GM12878 (cell line): ENCODE results near the gene MAPK1IP1L. TPM values are rescaled to one million over a fixed set of nuclear protein-coding genes. Genes with fewer than 3 reads are reported as not detected.
A peak's percentile ranks its signal among the peaks of the same experiment; 100 is the strongest.
"Not testable (repeated sequence)": the region's sequence is repeated elsewhere in the genome, so short reads cannot be mapped to it uniquely, and the experiment has no call there.

Experiments used
- ATAC-seq: fragments of 200-7000 bp; cut with Tn5 transposase; 3 replicates; pipeline ENCODE4 v1.9.1; 2020; ENCODE audit warnings: mild to moderate bottlenecking, moderate library complexity
- BruUV-seq: library from RNA; stranded (reverse); fragments of 400-500 nt; replicated peaks from 2 replicates; lab custom pipeline; 2021; lab: Mats Ljungman, UMichigan
- CTCF ChIA-PET: fragments of 300-600 bp; sonication (Branson Sonifier 250); formaldehyde crosslinking; extraction: SDS; loops from one replicate; lab custom pipeline; 2021; ENCODE audit warnings: inconsistent platforms; lab: Yijun Ruan, JAX
- POLR2A ChIA-PET: fragments of 350-600 bp; formaldehyde crosslinking; extraction: SDS; loops from one replicate; lab custom pipeline; 2021; ENCODE audit warnings: inconsistent platforms; lab: Charles Lee
- RAD21 ChIA-PET: fragments of 300-600 bp; sonication (Branson Sonifier 250); formaldehyde crosslinking; loops from one replicate; lab custom pipeline; 2023; ENCODE audit warnings: antibody characterized with exemption; ENCODE audit not compliant: unreplicated experiment; lab: Charles Lee
- SMC1A ChIA-PET: fragments of 300-600 bp; sonication (Branson Sonifier 250); formaldehyde crosslinking; loops from one replicate; lab custom pipeline; 2023; ENCODE audit not compliant: unreplicated experiment, uncharacterized antibody; lab: Charles Lee
- DNase-seq: peaks from one replicate; pipeline ENCODE4 v3.0.0-alpha.2; 2011; ENCODE audit warnings: low read depth, low spot score
- FAIRE-seq: peaks from 3 replicates; lab custom pipeline; 2011; peaks lifted over from hg19 to GRCh38; lab: Jason Lieb, UNC
- H2AFZ ChIP-seq: 2 replicates; pipeline ENCODE4 v1.6.0; 2011; ENCODE audit warnings: low read depth, low read length, control low read depth; ENCODE audit not compliant: control insufficient read depth
- H3K27ac ChIP-seq: 2 replicates; pipeline ENCODE4 v1.5.1; 2011; ENCODE audit warnings: control low read depth; ENCODE audit not compliant: control insufficient read depth, insufficient read depth
- H3K27me3 ChIP-seq, 2 experiments: replicated peaks in 1 of 2; 2 replicates each; pipeline versions ENCODE4 v1.6.0 to v1.6.1; 2011; ENCODE audit warnings: low read length in 1 of 2; ENCODE audit not compliant: control insufficient read depth in 2 of 2, insufficient read depth in 2 of 2
- H3K36me3 ChIP-seq, 2 experiments: 2 replicates each; pipeline ENCODE4 v1.5.1; 2011; ENCODE audit warnings: low read length in 1 of 2; ENCODE audit not compliant: control insufficient read depth in 2 of 2, insufficient read depth in 2 of 2
- H3K4me1 ChIP-seq: 2 replicates; pipeline ENCODE4 v1.6.1; 2011; ENCODE audit warnings: mild to moderate bottlenecking, low read length, moderate library complexity, mixed read lengths; ENCODE audit not compliant: control insufficient read depth, insufficient read depth
- H3K4me2 ChIP-seq: 2 replicates; pipeline ENCODE4 v1.6.0; 2011; ENCODE audit warnings: control low read depth; ENCODE audit not compliant: control insufficient read depth, insufficient read depth
- H3K4me3 ChIP-seq: fragments of 200-600 bp; sonication (generic); 2 replicates; pipeline ENCODE4 v1.5.1; 2016
- H3K79me2 ChIP-seq: 2 replicates; pipeline ENCODE4 v1.6.0; 2011; ENCODE audit warnings: low read length; ENCODE audit not compliant: control insufficient read depth, insufficient read depth
- H3K9ac ChIP-seq: 2 replicates; pipeline ENCODE4 v1.8.0; 2011; ENCODE audit warnings: low read length, control low read depth, mixed read lengths; ENCODE audit not compliant: control insufficient read depth, insufficient read depth
- H3K9me3 ChIP-seq: replicated peaks from 3 replicates; pipeline ENCODE4 v1.5.1; 2011; ENCODE audit warnings: mild to moderate bottlenecking, low read length; ENCODE audit not compliant: control insufficient read depth, insufficient read depth
- H4K20me1 ChIP-seq: 2 replicates; pipeline ENCODE4 v1.6.0; 2011; ENCODE audit not compliant: control insufficient read depth, insufficient read depth
- SREBF1 ChIP-seq: IDR thresholded peaks from 2 replicates; pipeline ENCODE4 v1.6.1; 2012; ENCODE audit warnings: mild to moderate bottlenecking, low read length
- ZNF687 ChIP-seq: fragments of 450-650 bp; IDR thresholded peaks from 2 replicates; pipeline ENCODE4 v1.6.1; 2017; ENCODE audit warnings: mild to moderate bottlenecking, moderate library complexity
- WGBS: methylation state at CpG from one replicate; pipeline ENCODE4 v1.1.6; 2016; ENCODE audit warnings: low lambda C conversion rate; ENCODE audit not compliant: insufficient replicate concordance, insufficient coverage; ENCODE audit errors: missing lambda C conversion rate; 5-methylcytosine and 5-hydroxymethylcytosine counted together
- in situ Hi-C: fragments of 300-500 bp; cut with MboI; formaldehyde crosslinking; loops from 9 replicates; pipeline ENCODE4 v1.14.3; 2018; ENCODE audit warnings: mixed read lengths
- intact Hi-C: fragments of 100-400 bp; cut with micrococcal nuclease; formaldehyde crosslinking; loops from one replicate; pipeline ENCODE4 v1.14.2; 2022; ENCODE audit not compliant: unreplicated experiment
- polyA plus RNA-seq, 11 experiments: library from polyadenylated mRNA; depleted of rRNA in 4 of 11; unstranded in 6 of 11; stranded (reverse) in 5 of 11; fragments of >200 nt; fragmentation: Nextera tagmentation in 4 of 11; fragmentation: Illumina TruSeq in 1 of 11; extraction: Ambion mirVana in 4 of 11; extraction: Trizol in 1 of 11; gene quantifications; 1 replicate in 1 of 11; 2 replicates in 10 of 11; pipeline versions ENCODE4 v1.2.1 to v1.2.3, GENCODE V29; 2011 to 2016; ENCODE audit warnings: inconsistent platforms in 2 of 11, missing spikeins in 2 of 11, low read depth in 1 of 11
- total RNA-seq, 4 experiments: library from RNA; depleted of rRNA in 3 of 4; stranded (reverse); fragments of >200 nt in 3 of 4; fragmentation: Illumina TruSeq in 1 of 4; extraction: Trizol in 1 of 4; gene quantifications; 2 replicates each; pipeline versions ENCODE4 v1.2.1 to v1.2.3, GENCODE V29; 2013 to 2021

MAPK1IP1L gene
- total and polyA plus RNA-seq, 10 of the 15 experiments (the other 5 are each of a cell fraction or from before 2014, with no cell fraction given) = 44.6 to 117 (median 73.0) TPM

- no peaks in the 10 kb centered on the region for H3K36me3 ChIP-seq
- no peak overlapping the region; the same call in 1 of the 2 replicates for H3K4me2 ChIP-seq
- peaks cover 39% of the 10 kb centered on the region for H3K4me1 ChIP-seq
- TF ChIP-seq SREBF1 (no peak), ZNF687 (peak; percentile 12; the same call in 1 of the 2 replicates)
- ChIA-PET POLR2A (interaction anchor here (0.5 to 2.9 kb wide), 8 partner anchors 12 to 114 kb away, joined by 3 to 12 read pairs (median 3); partner anchors contain the start of genes DLGAP5, MAPK1IP1L, SOCS4 and WDHD1), CTCF (interaction anchor here (0.7 to 4.5 kb wide), 7 partner anchors 13 to 83 kb away, joined by 3 to 49 read pairs (median 4); partner anchors contain the start of genes MAPK1IP1L, SOCS4 and WDHD1), RAD21 (interaction anchor here (1.1 to 2.9 kb wide), 5 partner anchors 10 to 83 kb away, joined by 3 to 9 read pairs (median 4); partner anchors contain the start of gene MAPK1IP1L), SMC1A (interaction anchor here (0.8 to 5.4 kb wide), 13 partner anchors 11 to 81 kb away, joined by 3 to 32 read pairs (median 5); partner anchors contain the start of gene MAPK1IP1L)
- no peaks in the 10 kb centered on the region for H3K27me3 ChIP-seq
- 84% methylated on average over 17 of the region's 17 CpGs for WGBS
- no peak overlapping the region; the same call in 1 of the 2 replicates for H3K27ac ChIP-seq
- in situ Hi-C loops = no loop called here
- no TSS peak for BruUV-seq
- peak overlapping the region; percentile 69 for H2AFZ ChIP-seq
- no peaks in the 10 kb centered on the region for H3K9me3 ChIP-seq
- FAIRE-seq = no peak
- no peak overlapping the region for H3K9ac ChIP-seq
- H4K20me1 ChIP-seq = no peaks in the 10 kb centered on the region
- H3K4me3 ChIP-seq = no peak overlapping the region
- H3K79me2 ChIP-seq = no peaks in the 10 kb centered on the region
- ATAC-seq = peak; percentile 48
- intact Hi-C loops = no loop called here
- no peak for DNase-seq
These were observed 26.0 kb downstream of the MAPK1IP1L start for GRCh38 chr14:55077170-55078151.

GRCh38 chr14:55079961-55080360, 28.5 kb downstream of the MAPK1IP1L start:
- H2AFZ ChIP-seq = 0 out of 2 replicates have a peak overlapping the region, but pooled peaks have one; percentile 7
- H3K4me3 ChIP-seq, H3K36me3 ChIP-seq, H3K27ac ChIP-seq, DNase-seq, H4K20me1 ChIP-seq, BruUV-seq, H3K79me2 ChIP-seq, in situ Hi-C loops, H3K27me3 ChIP-seq, ATAC-seq, FAIRE-seq, H3K9me3 ChIP-seq, H3K9ac ChIP-seq, H3K4me2 ChIP-seq, intact Hi-C loops: not testable (repeated sequence)
- ChIA-PET RAD21 (interaction anchor here (0.8 to 2.9 kb wide), 6 partner anchors 7 to 81 kb away, joined by 3 to 9 read pairs (median 3); partner anchors contain the start of gene MAPK1IP1L), POLR2A (interaction anchor here (1.0 to 2.1 kb wide), 6 partner anchors 9 to 112 kb away, joined by 3 to 6 read pairs (median 4); partner anchors contain the start of genes DLGAP5 and MAPK1IP1L), CTCF (interaction anchor here (0.7 to 4.5 kb wide), 4 partner anchors 10 to 81 kb away, joined by 3 to 49 read pairs (median 6); partner anchors contain the start of gene MAPK1IP1L), SMC1A (interaction anchor here (0.9 to 5.4 kb wide), 5 partner anchors 9 to 79 kb away, joined by 3 to 32 read pairs (median 4); partner anchors contain the start of gene MAPK1IP1L)
- H3K4me1 ChIP-seq = peaks cover 19% of the 10 kb centered on the region
- WGBS = 45% methylated on average over 6 of the region's 6 CpGs
